Panc1 (cell line): ENCODE results near the gene SYT2. TPM values are rescaled to one million over a fixed set of nuclear protein-coding genes. Genes with fewer than 3 reads are reported as not detected.

ENCODE experiments used
- ATAC-seq: fragments of 200-7000 bp; cut with Tn5 transposase; 2 replicates; pipeline ENCODE4 v1.9.1; 2020; ENCODE audit warnings: mild to moderate bottlenecking, moderate library complexity
- BruUV-seq: library from RNA; stranded (reverse); fragments of 400-500 nt; replicated peaks from 2 replicates; lab custom pipeline; 2021; lab: Mats Ljungman, UMichigan
- CTCF ChIA-PET: fragments of 300-600 bp; sonication (Branson Sonifier 250); formaldehyde crosslinking; loops from one replicate; lab custom pipeline; 2022; ENCODE audit warnings: antibody characterized with exemption; lab: Charles Lee
- POLR2A ChIA-PET: fragments of 300-600 bp; sonication (Branson Sonifier 250); formaldehyde crosslinking; loops from one replicate; lab custom pipeline; 2022; ENCODE audit warnings: antibody characterized with exemption; lab: Charles Lee
- DNase-seq: peaks from one replicate; pipeline ENCODE4 v3.0.0-alpha.2; 2010; ENCODE audit warnings: low read depth, low spot score
- H3K27ac ChIP-seq: 2 replicates; pipeline ENCODE4 v1.5.1; 2011; ENCODE audit warnings: mild to moderate bottlenecking, low read length, inconsistent platforms
- H3K27me3 ChIP-seq: fragments of 200-500 bp; sonication (Bioruptor generic); 2 replicates; pipeline ENCODE4 v1.6.0; 2014; ENCODE audit warnings: low read length, inconsistent platforms; ENCODE audit not compliant: control insufficient read depth, insufficient read depth
- H3K36me3 ChIP-seq: fragments of 200-500 bp; sonication (Bioruptor generic); 2 replicates; pipeline ENCODE4 v1.5.1; 2014; ENCODE audit warnings: inconsistent platforms, mild to moderate bottlenecking, low read length, moderate library complexity; ENCODE audit not compliant: control insufficient read depth, insufficient read depth
- H3K4me1 ChIP-seq: 2 replicates; pipeline ENCODE4 v1.5.1; 2011; ENCODE audit warnings: inconsistent platforms, mild to moderate bottlenecking, low read length, moderate library complexity; ENCODE audit not compliant: control insufficient read depth, insufficient read depth
- H3K4me3 ChIP-seq, 2 experiments: 2 replicates each; pipeline ENCODE4 v1.5.1; 2011 to 2012; ENCODE audit warnings: low read depth in 2 of 2, low read length in 2 of 2, mild to moderate bottlenecking in 2 of 2, inconsistent platforms in 1 of 2, moderate library complexity in 1 of 2
- H3K9me3 ChIP-seq: fragments of 200-500 bp; sonication (Bioruptor generic); 2 replicates; pipeline ENCODE4 v1.5.1; 2014; ENCODE audit warnings: low read depth, mild to moderate bottlenecking, inconsistent platforms, low read length, moderate library complexity; ENCODE audit not compliant: control insufficient read depth, insufficient read depth
- POLR2AphosphoS5 ChIP-seq: IDR thresholded peaks from 2 replicates; pipeline ENCODE4 v1.6.1; 2012; ENCODE audit warnings: mild to moderate bottlenecking, low read depth, low read length, moderate library complexity
- REST ChIP-seq, 2 experiments: IDR thresholded peaks; 2 replicates each; pipeline ENCODE4 v1.6.1; 2011 to 2012; ENCODE audit warnings: low read depth in 2 of 2, control low read depth in 1 of 2, low read length in 1 of 2, mild to moderate bottlenecking in 1 of 2, moderate library complexity in 1 of 2; ENCODE audit not compliant: insufficient read depth in 1 of 2
- SIN3A ChIP-seq: IDR thresholded peaks from 2 replicates; pipeline ENCODE4 v1.6.1; 2012; ENCODE audit warnings: low read depth, mild to moderate bottlenecking, low read length, moderate library complexity, borderline replicate concordance; ENCODE audit not compliant: insufficient read depth
- TCF7L2 ChIP-seq: IDR thresholded peaks from 2 replicates; pipeline ENCODE4 v1.6.1; 2011; ENCODE audit warnings: mild to moderate bottlenecking, low read depth, low read length, inconsistent platforms
- in situ Hi-C: cut with HindIII; loops from 2 replicates; pipeline ENCODE4 v1.10.0; 2016; ENCODE audit warnings: low sequenced_read_pairs, low pct_unique_long_range_greater_than_20kb
- intact Hi-C: fragments of 100-400 bp; cut with micrococcal nuclease; formaldehyde crosslinking; loops from one replicate; pipeline ENCODE4 v1.10.0; 2022; ENCODE audit not compliant: unreplicated experiment
- total RNA-seq: library from RNA; stranded (reverse); gene quantifications from one replicate; pipeline ENCODE4 v1.2.1, GENCODE V29; 2021; ENCODE audit not compliant: unreplicated experiment
- TF ChIP-seq, protein P1 (sequence below): fragments of 450-650 bp; IDR thresholded peaks from 2 replicates; pipeline ENCODE4 v1.5.1; 2017; ENCODE audit warnings: mild to moderate bottlenecking

The SYT2 gene
- total RNA-seq, 1 experiment from 2014 or later, result 0.03 TPM

GRCh38 chr1:202625416-202626360 lies 84.6 kb downstream of the SYT2 start:
- Histone ChIP-seq H3K27ac (no peak overlapping the region), H3K9me3 (no peaks in the 10 kb centered on the region), H3K27me3 (no peaks in the 10 kb centered on the region), H3K36me3 (no peaks in the 10 kb centered on the region), H3K4me3 (no peak overlapping the region), H3K4me1 (no peaks in the 10 kb centered on the region)
- ATAC-seq (peak; percentile 97), DNase-seq (peak; percentile 12)
- in situ Hi-C loops (no loop called here), intact Hi-C loops (no loop called here)
- BruUV-seq, result no TSS peak
- CTCF ChIA-PET, result interaction anchor here (0.9 kb wide), 1 partner anchor 26 kb away, joined by 5 read pairs; no protein-coding TSS in a partner anchor
- TF ChIP-seq, protein P1, sequence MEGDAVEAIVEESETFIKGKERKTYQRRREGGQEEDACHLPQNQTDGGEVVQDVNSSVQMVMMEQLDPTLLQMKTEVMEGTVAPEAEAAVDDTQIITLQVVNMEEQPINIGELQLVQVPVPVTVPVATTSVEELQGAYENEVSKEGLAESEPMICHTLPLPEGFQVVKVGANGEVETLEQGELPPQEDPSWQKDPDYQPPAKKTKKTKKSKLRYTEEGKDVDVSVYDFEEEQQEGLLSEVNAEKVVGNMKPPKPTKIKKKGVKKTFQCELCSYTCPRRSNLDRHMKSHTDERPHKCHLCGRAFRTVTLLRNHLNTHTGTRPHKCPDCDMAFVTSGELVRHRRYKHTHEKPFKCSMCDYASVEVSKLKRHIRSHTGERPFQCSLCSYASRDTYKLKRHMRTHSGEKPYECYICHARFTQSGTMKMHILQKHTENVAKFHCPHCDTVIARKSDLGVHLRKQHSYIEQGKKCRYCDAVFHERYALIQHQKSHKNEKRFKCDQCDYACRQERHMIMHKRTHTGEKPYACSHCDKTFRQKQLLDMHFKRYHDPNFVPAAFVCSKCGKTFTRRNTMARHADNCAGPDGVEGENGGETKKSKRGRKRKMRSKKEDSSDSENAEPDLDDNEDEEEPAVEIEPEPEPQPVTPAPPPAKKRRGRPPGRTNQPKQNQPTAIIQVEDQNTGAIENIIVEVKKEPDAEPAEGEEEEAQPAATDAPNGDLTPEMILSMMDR, result peak; percentile 85
- no peak for TF ChIP-seq REST (IDR thresholded peaks at IDR 0.05; ENCODE audit: insufficient read depth in 1 of 2, low read depth in 2 of 2, low read length in 1 of 2)
- POLR2A ChIA-PET, result interaction anchor here (0.6 kb wide), 1 partner anchor 608 kb away, joined by 5 read pairs; no protein-coding TSS in a partner anchor

- in situ Hi-C loops (no loop called here), intact Hi-C loops (no loop called here)
- no peak for ATAC-seq
- H3K4me3 ChIP-seq, result no peak overlapping the region
- H3K27ac ChIP-seq, result no peak overlapping the region
- POLR2A ChIA-PET, result no interaction called here
- no peaks in the 10 kb centered on the region for H3K4me1 ChIP-seq
- H3K36me3 ChIP-seq, result no peaks in the 10 kb centered on the region
- H3K27me3 ChIP-seq, result no peaks in the 10 kb centered on the region
- CTCF ChIA-PET, result no interaction called here
- no TSS peak for BruUV-seq
- peak; percentile 5 for DNase-seq
- TF ChIP-seq SIN3A (no peak), POLR2AphosphoS5 (no peak), REST (IDR thresholded peaks at IDR 0.05; ENCODE audit: insufficient read depth in 1 of 2, low read depth in 2 of 2, low read length in 1 of 2) (no peak), TCF7L2 (no peak)
- TF ChIP-seq, protein P1, result no peak
- H3K9me3 ChIP-seq, result no peaks in the 10 kb centered on the region
These were observed 85.5 kb downstream of the SYT2 start for GRCh38 chr1:202624781-202625108.
